H1 (cell line): Measurements from ENCODE around the gene C14orf93. TPM values are rescaled to one million over a fixed set of nuclear protein-coding genes. Genes with fewer than 3 reads are reported as not detected.
"Not testable (repeated sequence)": the region's sequence is repeated elsewhere in the genome, so short reads cannot be mapped to it uniquely, and the experiment has no call there.

ENCODE experiments used
- CTCF ChIA-PET: fragments of 300-600 bp; sonication (Branson Sonifier 250); formaldehyde crosslinking; loops from one replicate; lab custom pipeline; 2021; ENCODE audit not compliant: partially characterized antibody; lab: Charles Lee
- POLR2A ChIA-PET: fragments of 300-600 bp; sonication (Branson Sonifier 250); formaldehyde crosslinking; loops from one replicate; lab custom pipeline; 2021; ENCODE audit warnings: inconsistent platforms; ENCODE audit not compliant: partially characterized antibody; lab: Charles Lee
- DNase-seq, 2 experiments: peaks; one replicate each; pipeline versions ENCODE4 v3.0.0 to v3.0.0-alpha.2; 2010 to 2022; ENCODE audit warnings: low spot score in 2 of 2, low read depth in 1 of 2, mixed read lengths in 1 of 2
- FAIRE-seq: peaks from 2 replicates; lab custom pipeline; 2011; peaks lifted over from hg19 to GRCh38; lab: Jason Lieb, UNC
- H2AFZ ChIP-seq: 2 replicates; pipeline ENCODE4 v1.8.1; 2012; ENCODE audit warnings: low read length, inconsistent platforms
- H2AK5ac ChIP-seq: 2 replicates; pipeline ENCODE4 v1.6.1; 2013; ENCODE audit warnings: low read depth, low read length
- H2BK120ac ChIP-seq: replicated peaks from 2 replicates; pipeline ENCODE3; 2013; ENCODE audit warnings: low read depth, low read length, inconsistent platforms
- H2BK12ac ChIP-seq: 2 replicates; pipeline ENCODE4 v1.6.1; 2013; ENCODE audit warnings: low read depth, low read length
- H2BK15ac ChIP-seq: 2 replicates; pipeline ENCODE4 v1.6.1; 2013; ENCODE audit warnings: low read length
- H2BK20ac ChIP-seq: 2 replicates; pipeline ENCODE4 v1.6.1; 2013; ENCODE audit warnings: low read length
- H2BK5ac ChIP-seq: 2 replicates; pipeline ENCODE4 v1.6.1; 2013; ENCODE audit warnings: low read depth, low read length
- H3K14ac ChIP-seq: 2 replicates; pipeline ENCODE4 v1.6.1; 2013; ENCODE audit warnings: inconsistent platforms; ENCODE audit not compliant: insufficient read length
- H3K18ac ChIP-seq: 2 replicates; pipeline ENCODE4 v1.6.1; 2013; ENCODE audit warnings: low read length; ENCODE audit errors: extremely low read depth
- H3K23ac ChIP-seq: 2 replicates; pipeline ENCODE4 v1.6.1; 2013; ENCODE audit warnings: inconsistent platforms; ENCODE audit not compliant: insufficient read length
- H3K23me2 ChIP-seq: 2 replicates; pipeline ENCODE4 v1.6.1; 2013; ENCODE audit warnings: low read depth, low read length
- H3K27ac ChIP-seq: 2 replicates; pipeline ENCODE4 v1.6.1; 2011; ENCODE audit warnings: low read depth, low read length, inconsistent platforms
- H3K27me3 ChIP-seq, 4 experiments: replicated peaks in 1 of 4; 1 replicate in 1 of 4; 2 replicates in 3 of 4; pipeline versions ENCODE4 v1.6.1 to v1.8.1; 2011 to 2013; ENCODE audit warnings: low read length in 3 of 4, mild to moderate bottlenecking in 3 of 4, inconsistent platforms in 2 of 4, mixed read lengths in 2 of 4, moderate library complexity in 1 of 4; ENCODE audit not compliant: control insufficient read depth in 3 of 4, insufficient read depth in 3 of 4; ENCODE audit errors: extremely low read depth in 1 of 4
- H3K36me3 ChIP-seq, 4 experiments: 2 replicates each; pipeline versions ENCODE4 v1.6.1 to v1.8.1; 2011 to 2013; ENCODE audit warnings: mild to moderate bottlenecking in 4 of 4, low read length in 3 of 4, moderate library complexity in 2 of 4, control low read depth in 1 of 4, inconsistent platforms in 1 of 4; ENCODE audit not compliant: insufficient read depth in 4 of 4, control insufficient read depth in 2 of 4
- H3K4ac ChIP-seq: replicated peaks from 2 replicates; pipeline ENCODE3; 2013; ENCODE audit warnings: low read length, low read depth, mixed read lengths, inconsistent platforms; ENCODE audit not compliant: insufficient read length
- H3K4me1 ChIP-seq, 4 experiments: replicated peaks in 1 of 4; 1 replicate in 1 of 4; 2 replicates in 3 of 4; pipeline versions ENCODE4 v1.6.1 to v1.8.1; 2011 to 2013; ENCODE audit warnings: low read length in 3 of 4, inconsistent platforms in 2 of 4, mixed read lengths in 1 of 4; ENCODE audit not compliant: insufficient read depth in 4 of 4, control insufficient read depth in 3 of 4
- H3K4me2 ChIP-seq, 2 experiments: 2 replicates each; pipeline versions ENCODE4 v1.6.1 to v1.8.1; 2011 to 2013; ENCODE audit warnings: low read depth in 2 of 2, low read length in 2 of 2, control low read depth in 1 of 2, inconsistent platforms in 1 of 2, mild to moderate bottlenecking in 1 of 2; ENCODE audit not compliant: insufficient read depth in 1 of 2
- H3K4me3 ChIP-seq, 4 experiments: fragments of 200-600, 300-600 bp in 1 of 4; sonication (generic), shearing (Covaris generic), sonication (Bioruptor Twin) in 1 of 4; 2 replicates each; pipeline versions ENCODE4 v1.5.1 to v1.8.1; 2011 to 2016; ENCODE audit warnings: low read length in 4 of 4, low read depth in 3 of 4, control low read depth in 2 of 4, inconsistent platforms in 2 of 4, mild to moderate bottlenecking in 2 of 4, mixed read lengths in 1 of 4, moderate library complexity in 1 of 4; ENCODE audit not compliant: insufficient read depth in 2 of 4; ENCODE audit errors: extremely low read depth in 1 of 4
- H3K56ac ChIP-seq: replicated peaks from 2 replicates; pipeline ENCODE3; 2013; ENCODE audit warnings: low read depth, mild to moderate bottlenecking, mixed read lengths, low read length, inconsistent platforms; ENCODE audit not compliant: insufficient read length
- H3K79me1 ChIP-seq: 2 replicates; pipeline ENCODE4 v1.6.1; 2013; ENCODE audit warnings: low read depth, low read length, control low read depth
- H3K79me2 ChIP-seq, 2 experiments: 2 replicates each; pipeline versions ENCODE4 v1.6.1 to v1.8.1; 2012 to 2013; ENCODE audit warnings: low read length in 2 of 2, mild to moderate bottlenecking in 2 of 2, inconsistent platforms in 1 of 2; ENCODE audit not compliant: insufficient read depth in 2 of 2, control insufficient read depth in 1 of 2
- H3K9ac ChIP-seq, 4 experiments: replicated peaks in 1 of 4; 1 replicate in 1 of 4; 2 replicates in 3 of 4; pipeline versions ENCODE4 v1.6.1 to v1.8.1; 2011 to 2013; ENCODE audit warnings: low read depth in 3 of 4, low read length in 3 of 4, control low read depth in 2 of 4, mild to moderate bottlenecking in 2 of 4, moderate library complexity in 2 of 4, inconsistent platforms in 1 of 4; ENCODE audit errors: extremely low read depth in 1 of 4
- H3K9me3 ChIP-seq, 2 experiments: 2 replicates each; pipeline versions ENCODE4 v1.6.1 to v1.8.1; 2012 to 2013; ENCODE audit warnings: mild to moderate bottlenecking in 2 of 2, moderate library complexity in 2 of 2, control low read depth in 1 of 2, inconsistent platforms in 1 of 2, low read depth in 1 of 2, low read length in 1 of 2, mixed read lengths in 1 of 2; ENCODE audit not compliant: insufficient read depth in 2 of 2
- H4K20me1 ChIP-seq, 2 experiments: replicated peaks in 1 of 2; 2 replicates each; pipeline versions ENCODE3 to v1.8.1; 2011 to 2013; ENCODE audit warnings: inconsistent platforms in 2 of 2, low read length in 2 of 2, mild to moderate bottlenecking in 1 of 2; ENCODE audit not compliant: insufficient read depth in 2 of 2, control insufficient read depth in 1 of 2
- H4K5ac ChIP-seq: 2 replicates; pipeline ENCODE4 v1.6.1; 2013; ENCODE audit warnings: low read length, low read depth, mixed read lengths, inconsistent platforms; ENCODE audit not compliant: insufficient read length
- H4K8ac ChIP-seq: 2 replicates; pipeline ENCODE4 v1.8.0; 2013; ENCODE audit warnings: mild to moderate bottlenecking, moderate library complexity, low read length, inconsistent platforms; ENCODE audit not compliant: insufficient read depth; ENCODE audit errors: extremely low read depth
- H4K91ac ChIP-seq: replicated peaks from 2 replicates; pipeline ENCODE3; 2013; ENCODE audit warnings: low read length, mixed read lengths, inconsistent platforms; ENCODE audit not compliant: insufficient read length
- WGBS, 2 experiments: shearing (Covaris generic) in 1 of 2; methylation state at CpG; one replicate each; pipeline versions ENCODE4 v1.1.6 to v1.1.7; 2013 to 2015; ENCODE audit warnings: low lambda C conversion rate in 2 of 2, mixed read lengths in 2 of 2, inconsistent platforms in 1 of 2, low coverage in 1 of 2, missing lambda C conversion rate in 1 of 2; ENCODE audit not compliant: insufficient replicate concordance in 2 of 2, insufficient coverage in 1 of 2, insufficient read length in 1 of 2; ENCODE audit errors: extremely low coverage in 1 of 2, missing lambda C conversion rate in 1 of 2; 5-methylcytosine and 5-hydroxymethylcytosine counted together
- polyA plus RNA-seq, 7 experiments: library from polyadenylated mRNA; depleted of rRNA in 3 of 7; stranded (reverse) in 5 of 7; unstranded in 2 of 7; fragments of >200 nt in 5 of 7; fragments of 200-250 nt in 2 of 7; gene quantifications; 1 replicate in 5 of 7; 2 replicates in 1 of 7; 4 replicates in 1 of 7; pipeline versions ENCODE4 v1.2.1 to v1.2.3, GENCODE V29; 2011 to 2013; ENCODE audit warnings: missing spikeins in 2 of 7, mixed read lengths in 2 of 7
- total RNA-seq: library from RNA; stranded (reverse); fragmentation: NEBNext Ultra II Directional; extraction: Animal tissue kit (Norgen Biotek cat#: 25700); gene quantifications from 2 replicates; pipeline ENCODE4 v1.2.1, GENCODE V29; 2021

Gene C14orf93
- total and polyA plus RNA-seq, 2 of the 8 experiments (the other 6 are each of a cell fraction or from before 2014, with no cell fraction given), result 7.8 to 8.2 TPM

DNA sequence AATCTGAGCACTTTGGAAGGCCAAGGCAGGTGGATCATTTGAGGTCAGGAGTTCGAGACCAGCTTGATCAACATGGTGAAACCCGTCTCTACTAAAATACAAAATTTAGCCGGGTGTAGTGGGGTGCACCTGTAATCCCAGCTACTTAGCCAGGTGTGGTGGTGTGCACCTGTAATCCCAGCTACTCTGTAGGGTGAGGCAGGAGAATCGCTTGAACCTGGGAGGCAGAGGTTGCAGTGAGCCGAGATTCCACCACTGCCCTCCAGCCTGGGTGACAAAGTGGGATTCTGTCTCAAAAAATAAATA, 3.8 kb upstream of the C14orf93 start:
- H4K20me1 ChIP-seq, H3K36me3 ChIP-seq, H2AFZ ChIP-seq, H3K4me2 ChIP-seq, H3K9me3 ChIP-seq, H3K4ac ChIP-seq, H3K27me3 ChIP-seq, H2BK12ac ChIP-seq, H3K79me1 ChIP-seq, H3K14ac ChIP-seq, H2BK120ac ChIP-seq, H3K56ac ChIP-seq, H3K9ac ChIP-seq, H2BK5ac ChIP-seq, H3K23me2 ChIP-seq, H3K4me1 ChIP-seq, H2BK20ac ChIP-seq, H3K18ac ChIP-seq, DNase-seq, H4K91ac ChIP-seq, FAIRE-seq, H2AK5ac ChIP-seq, H3K27ac ChIP-seq, H4K5ac ChIP-seq, H3K4me3 ChIP-seq, H2BK15ac ChIP-seq, H3K23ac ChIP-seq, H3K79me2 ChIP-seq, H4K8ac ChIP-seq: not testable (repeated sequence)
- WGBS, 2 experiments, result 92% methylated on average over 5 of the region's 5 CpGs; no CpG with 5 or more reads in 1 of the 2 experiments
- ChIA-PET CTCF (interaction anchor here (1.1 to 5.0 kb wide), 7 partner anchors 11 to 55 kb away, joined by 3 to 27 read pairs (median 4); partner anchors contain the start of gene CDH24), POLR2A (interaction anchor here (4.3 kb wide), 1 partner anchor 7 kb away, joined by 29 read pairs; no protein-coding TSS in a partner anchor)
